GM12875 (cell line): Measurements from ENCODE around the gene KCNJ15.

Source experiments
- H3K4me3 ChIP-seq: one replicate; pipeline ENCODE4 v1.5.1; 2011; ENCODE audit warnings: low read depth, low read length, control low read depth
- TF ChIP-seq, protein P1 (sequence below): IDR thresholded peaks from 2 replicates; pipeline ENCODE4 v1.5.1; 2011; ENCODE audit warnings: low read depth, mild to moderate bottlenecking, control low read depth, inconsistent platforms, low read length, moderate library complexity, borderline replicate concordance; ENCODE audit not compliant: insufficient read depth

The KCNJ15 gene

DNA sequence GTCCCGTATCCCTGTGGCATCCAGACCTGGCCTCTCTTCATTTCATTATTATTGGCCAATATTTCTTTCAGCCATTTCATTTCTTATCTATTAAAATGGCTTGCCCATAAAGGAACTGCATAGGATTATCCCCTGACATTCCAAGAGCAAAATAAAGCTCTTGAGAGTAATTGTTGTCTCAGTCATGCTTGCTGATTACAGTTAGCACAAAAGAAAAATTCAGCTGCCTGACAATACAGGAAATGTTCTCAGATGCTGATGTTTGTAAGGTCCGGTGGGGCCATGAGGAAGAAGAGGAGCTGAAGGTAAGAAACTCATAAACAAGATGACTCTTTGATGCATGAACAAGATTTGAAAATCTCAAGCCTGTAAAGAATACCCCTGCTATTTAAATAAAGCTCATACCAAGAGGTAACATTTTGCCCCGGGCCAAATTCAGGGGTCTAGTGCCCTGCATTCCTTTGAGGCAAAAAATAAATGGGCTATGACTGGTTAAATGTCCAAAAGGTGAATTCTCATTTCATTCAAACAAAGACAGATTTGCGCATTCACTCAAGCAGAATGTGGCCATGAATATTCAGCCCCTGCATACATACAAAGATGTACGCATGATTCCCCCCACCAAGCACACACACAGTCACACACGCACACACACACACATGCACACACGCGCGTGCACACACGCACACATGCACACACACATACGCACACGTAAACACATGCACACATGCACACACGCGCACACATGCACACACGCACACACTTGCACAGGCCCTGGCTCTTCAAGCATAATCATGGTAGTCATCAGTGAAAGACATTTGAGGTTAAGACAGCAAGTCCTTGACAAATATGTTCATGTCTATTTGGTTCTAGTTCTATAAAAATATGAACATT is 44.8 kb downstream of the KCNJ15 start:
- H3K4me3 ChIP-seq: no peak overlapping the region
- TF ChIP-seq, protein P1, sequence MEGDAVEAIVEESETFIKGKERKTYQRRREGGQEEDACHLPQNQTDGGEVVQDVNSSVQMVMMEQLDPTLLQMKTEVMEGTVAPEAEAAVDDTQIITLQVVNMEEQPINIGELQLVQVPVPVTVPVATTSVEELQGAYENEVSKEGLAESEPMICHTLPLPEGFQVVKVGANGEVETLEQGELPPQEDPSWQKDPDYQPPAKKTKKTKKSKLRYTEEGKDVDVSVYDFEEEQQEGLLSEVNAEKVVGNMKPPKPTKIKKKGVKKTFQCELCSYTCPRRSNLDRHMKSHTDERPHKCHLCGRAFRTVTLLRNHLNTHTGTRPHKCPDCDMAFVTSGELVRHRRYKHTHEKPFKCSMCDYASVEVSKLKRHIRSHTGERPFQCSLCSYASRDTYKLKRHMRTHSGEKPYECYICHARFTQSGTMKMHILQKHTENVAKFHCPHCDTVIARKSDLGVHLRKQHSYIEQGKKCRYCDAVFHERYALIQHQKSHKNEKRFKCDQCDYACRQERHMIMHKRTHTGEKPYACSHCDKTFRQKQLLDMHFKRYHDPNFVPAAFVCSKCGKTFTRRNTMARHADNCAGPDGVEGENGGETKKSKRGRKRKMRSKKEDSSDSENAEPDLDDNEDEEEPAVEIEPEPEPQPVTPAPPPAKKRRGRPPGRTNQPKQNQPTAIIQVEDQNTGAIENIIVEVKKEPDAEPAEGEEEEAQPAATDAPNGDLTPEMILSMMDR: no peak

- no peak overlapping the region for H3K4me3 ChIP-seq
- TF ChIP-seq, protein P1: no peak
Observed at GRCh38 chr21:38303300-38303699, 46.5 kb downstream of the KCNJ15 start.

- TF ChIP-seq, protein P1: no peak
Observed at GRCh38 chr21:38306433-38307141, 49.8 kb downstream of the KCNJ15 start.

DNA sequence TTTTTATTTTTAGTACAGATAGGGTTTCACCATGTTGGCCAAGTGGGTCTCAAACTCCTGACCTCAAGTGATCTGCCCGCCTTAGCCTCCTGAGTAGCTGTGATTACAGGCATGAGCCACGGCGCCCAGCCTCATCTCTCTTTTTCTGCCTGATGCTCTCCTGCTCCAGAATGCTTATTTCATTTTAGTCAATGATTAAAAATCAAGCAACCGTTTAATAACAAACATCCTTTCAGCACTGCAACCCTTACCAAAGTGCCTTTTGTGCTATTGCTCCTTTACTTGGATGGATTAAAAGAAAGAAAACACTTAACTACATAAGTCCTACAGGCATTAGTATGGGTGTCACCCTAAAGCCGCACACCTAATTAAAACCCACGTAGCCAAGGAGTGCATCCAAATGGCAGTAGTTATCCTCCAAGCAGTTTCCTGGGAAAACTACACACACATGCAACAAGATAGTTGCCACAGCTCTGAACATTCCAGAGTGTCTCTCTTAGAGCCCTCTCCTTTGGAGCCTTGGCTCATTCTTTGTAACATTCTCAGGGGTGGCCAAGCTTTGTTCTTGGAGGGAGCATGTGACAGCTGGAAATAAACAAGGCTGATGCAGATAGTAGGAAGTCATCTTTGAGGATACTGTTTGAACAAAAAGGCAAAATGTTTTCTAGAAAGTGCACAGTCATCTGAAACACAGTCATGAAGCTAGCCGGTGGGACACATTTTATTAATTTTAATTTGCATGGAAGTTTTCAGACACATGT is 51.2 kb downstream of the KCNJ15 start:
- no peak overlapping the region for H3K4me3 ChIP-seq
- TF ChIP-seq, protein P1: no peak

More at GRCh38 chr21:38306433-38307141, 49.8 kb downstream of the KCNJ15 start:
- H3K4me3 ChIP-seq: no peak overlapping the region

GRCh38 chr21:38308532-38309119 is 51.8 kb downstream of the KCNJ15 start:
- TF ChIP-seq, protein P1: no peak

DNA sequence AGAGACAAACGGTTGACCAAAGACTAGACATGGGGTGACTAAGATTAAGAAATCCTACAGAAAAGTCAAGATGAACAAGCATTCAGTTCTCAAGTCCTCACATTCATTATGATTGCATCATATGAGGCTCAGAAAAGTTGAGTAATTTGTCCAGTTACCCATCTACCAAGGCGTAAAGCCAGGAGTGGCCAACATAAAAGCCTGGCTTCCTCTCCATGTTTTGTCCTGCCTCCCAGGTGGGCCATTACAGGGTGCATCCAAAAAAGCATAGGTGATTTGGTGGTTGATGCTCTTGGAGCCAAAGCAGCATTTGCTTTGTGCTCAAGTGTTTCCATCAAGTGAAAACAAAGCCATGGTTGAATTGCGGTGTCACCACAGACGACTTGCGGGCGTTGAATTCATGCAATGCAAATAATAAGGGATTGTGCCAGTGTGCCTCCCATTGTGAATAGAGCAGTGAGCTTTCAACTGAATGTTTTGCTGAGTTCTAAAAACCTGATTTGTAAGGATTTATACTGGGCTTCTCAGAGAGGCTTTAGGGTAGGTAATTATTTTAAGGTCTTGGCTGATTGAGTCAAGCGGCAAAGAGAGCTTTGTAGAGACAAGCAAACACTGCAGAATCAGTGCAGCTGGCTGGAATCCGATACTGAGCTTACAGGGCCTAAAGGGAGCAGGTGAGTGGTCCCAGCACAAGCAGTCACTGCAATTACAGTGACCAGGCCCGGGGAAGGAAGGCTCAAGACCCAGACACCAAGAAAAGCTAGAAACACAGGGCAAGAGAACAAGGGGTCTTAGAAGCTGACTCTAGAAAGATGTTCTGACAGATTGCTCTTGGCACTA is 54.1 kb downstream of the KCNJ15 start:
- TF ChIP-seq, protein P1: no peak
- H3K4me3 ChIP-seq: no peak overlapping the region

More at GRCh38 chr21:38308532-38309119, 51.8 kb downstream of the KCNJ15 start:
- no peak overlapping the region for H3K4me3 ChIP-seq
